ENCODE data around the gene BCAP31.

- TF ChIP-seq CTCF (IDR thresholded peaks at IDR 0.05) (no peak), EP300 (IDR thresholded peaks at IDR 0.05) (no peak), POLR2A (IDR thresholded peaks at IDR 0.05; ENCODE audit: low read depth) (no peak), POLR2AphosphoS5 (IDR thresholded peaks at IDR 0.05) (no peak)
Measured at GRCh38 chrX:153701706-153702105, 22.5 kb downstream of the BCAP31 start.

Measured in esophagus muscularis mucosa (tissue), 4 donors.